Tibial nerve (tissue), 4 donors: ENCODE data around the gene CDS2.

Experiments used
- CTCF ChIP-seq, 5 experiments: fragments of 200-600 bp in 3 of 5; fragments of 450-650 bp in 2 of 5; sonication (generic) in 3 of 5; IDR thresholded peaks; one replicate each; pipeline ENCODE4 v1.5.1; 2016 to 2019; ENCODE audit warnings: antibody characterized with exemption in 5 of 5, mild to moderate bottlenecking in 3 of 5, moderate library complexity in 2 of 5
- EP300 ChIP-seq, 2 donors: sonication (generic); formaldehyde crosslinking; IDR thresholded peaks; one replicate each; pipeline ENCODE4 v1.6.1; 2017; ENCODE audit warnings: antibody characterized with exemption in 2 of 2, mild to moderate bottlenecking in 1 of 2
- POLR2A ChIP-seq, 2 donors: fragments of 450-650 bp; IDR thresholded peaks; one replicate each; pipeline ENCODE4 v1.6.1; 2017; ENCODE audit warnings: antibody characterized with exemption in 2 of 2, mild to moderate bottlenecking in 2 of 2, moderate library complexity in 2 of 2

- TF ChIP-seq POLR2A (IDR thresholded peaks at IDR 0.05) (no peak), CTCF (IDR thresholded peaks at IDR 0.05) (no peak), EP300 (IDR thresholded peaks at IDR 0.05) (no peak)
These were observed 523 bp downstream of the CDS2 start for GRCh38 chr20:5127204-5127858.
